Measurements from ENCODE around the gene DXO. TPM values are rescaled to one million over a fixed set of nuclear protein-coding genes. Genes with fewer than 3 reads are reported as not detected.

The DXO gene
- total RNA-seq, 1 experiment from 2014 or later: 23.7 TPM

DNA sequence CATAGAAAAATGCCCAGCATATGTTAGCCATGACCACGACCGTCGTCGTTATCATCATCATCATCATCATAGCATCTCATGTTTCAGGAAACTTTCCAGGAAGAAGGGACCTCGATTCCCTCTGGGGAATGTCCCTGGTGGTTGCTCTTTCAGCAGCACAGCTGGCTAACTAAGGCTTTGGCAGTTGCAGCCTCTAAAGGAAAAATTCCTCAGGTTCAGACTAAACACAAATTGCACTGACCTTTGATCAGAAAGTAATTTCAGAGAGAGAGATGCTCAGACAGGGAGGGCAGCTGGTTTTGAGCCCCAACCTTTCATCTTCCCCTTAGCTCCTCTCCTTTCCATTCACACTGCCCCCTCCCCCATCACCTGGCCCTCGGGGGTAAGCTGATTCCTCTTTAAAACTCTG is 31.7 kb downstream of the DXO start:
- intact Hi-C loops (cut with micrococcal nuclease; ENCODE audit: unreplicated experiment): loop anchor here (1.0 to 5.0 kb wide), 4 partner anchors 12 to 1452 kb away; partner anchors contain the start of genes KIFC1 and ZBTB12
- no peaks in the 10 kb centered on the region for H3K9me3 Mint-ChIP-seq (ENCODE audit: unreplicated experiment)
- peaks cover 26% of the 10 kb centered on the region for H3K4me1 Mint-ChIP-seq (ENCODE audit: low read depth, unreplicated experiment)
- H3K4me3 Mint-ChIP-seq (ENCODE audit: unreplicated experiment): peak overlapping the region; percentile 42
- no TSS peak for BruUV-seq (replicated peaks)
- TF ChIP-seq, protein P1, sequence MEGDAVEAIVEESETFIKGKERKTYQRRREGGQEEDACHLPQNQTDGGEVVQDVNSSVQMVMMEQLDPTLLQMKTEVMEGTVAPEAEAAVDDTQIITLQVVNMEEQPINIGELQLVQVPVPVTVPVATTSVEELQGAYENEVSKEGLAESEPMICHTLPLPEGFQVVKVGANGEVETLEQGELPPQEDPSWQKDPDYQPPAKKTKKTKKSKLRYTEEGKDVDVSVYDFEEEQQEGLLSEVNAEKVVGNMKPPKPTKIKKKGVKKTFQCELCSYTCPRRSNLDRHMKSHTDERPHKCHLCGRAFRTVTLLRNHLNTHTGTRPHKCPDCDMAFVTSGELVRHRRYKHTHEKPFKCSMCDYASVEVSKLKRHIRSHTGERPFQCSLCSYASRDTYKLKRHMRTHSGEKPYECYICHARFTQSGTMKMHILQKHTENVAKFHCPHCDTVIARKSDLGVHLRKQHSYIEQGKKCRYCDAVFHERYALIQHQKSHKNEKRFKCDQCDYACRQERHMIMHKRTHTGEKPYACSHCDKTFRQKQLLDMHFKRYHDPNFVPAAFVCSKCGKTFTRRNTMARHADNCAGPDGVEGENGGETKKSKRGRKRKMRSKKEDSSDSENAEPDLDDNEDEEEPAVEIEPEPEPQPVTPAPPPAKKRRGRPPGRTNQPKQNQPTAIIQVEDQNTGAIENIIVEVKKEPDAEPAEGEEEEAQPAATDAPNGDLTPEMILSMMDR (IDR thresholded peaks at IDR 0.05; ENCODE audit: insufficient read depth in 1 of 2, low read depth in 1 of 2, low read length in 1 of 2, severe bottlenecking in 1 of 2, unreplicated experiment in 1 of 2): peak; percentile 8
- ChIA-PET POLR2A (interaction anchor here (0.8 kb wide), 1 partner anchor 31 kb away, joined by 3 read pairs; the partner anchor contains the start of gene DXO), CTCF (interaction anchor here (0.5 to 1.4 kb wide), 4 partner anchors 11 to 110 kb away, joined by 3 to 13 read pairs (median 6); no protein-coding TSS in a partner anchor)
- Histone ChIP-seq H3K4me1 (peaks cover 28% of the 10 kb centered on the region), H3K9me3 (no peaks in the 10 kb centered on the region), H3K4me3 (ENCODE audit: low read depth, low read length) (no peak overlapping the region), H3K27me3 (replicated peaks; ENCODE audit: control insufficient read depth, insufficient read depth, low read length) (no peaks in the 10 kb centered on the region), H3K36me3 (ENCODE audit: control insufficient read depth, insufficient read depth, low read length) (no peaks in the 10 kb centered on the region)
- peak overlapping the region; percentile 89 for H3K27ac Mint-ChIP-seq (ENCODE audit: unreplicated experiment)
- H3K36me3 Mint-ChIP-seq (ENCODE audit: insufficient read depth, unreplicated experiment): peaks cover 1% of the 10 kb centered on the region
- DNase-seq: peak; percentile 66 to 73
- H3K27me3 Mint-ChIP-seq (ENCODE audit: insufficient read depth, unreplicated experiment): no peaks in the 10 kb centered on the region

DNA sequence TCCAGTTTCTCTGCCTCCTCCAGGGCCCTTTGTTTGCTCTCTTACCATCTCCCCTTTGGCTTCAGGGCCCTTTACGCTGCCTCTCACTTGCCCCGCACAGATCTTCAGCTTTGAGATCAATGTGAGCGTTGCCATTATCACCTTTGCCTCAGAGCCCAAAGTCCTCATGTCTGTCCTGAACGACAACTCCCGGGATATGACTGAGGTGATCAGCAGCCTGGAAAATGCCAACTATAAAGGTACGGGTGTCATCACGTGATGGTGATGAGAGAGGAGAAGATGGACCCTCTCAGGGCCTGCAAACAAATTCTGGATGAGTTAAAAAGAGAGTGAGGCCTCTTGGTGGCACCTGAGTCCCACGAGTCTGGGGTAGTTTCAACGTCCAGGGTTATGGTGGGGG is 36.1 kb downstream of the DXO start:
- no peak for DNase-seq
- ChIA-PET POLR2A (no interaction called here), CTCF (interaction anchor here (0.6 kb wide), 1 partner anchor 16 kb away, joined by 3 read pairs; no protein-coding TSS in a partner anchor)
- Histone ChIP-seq H3K4me3 (ENCODE audit: low read depth, low read length) (no peak overlapping the region), H3K27me3 (replicated peaks; ENCODE audit: control insufficient read depth, insufficient read depth, low read length) (no peaks in the 10 kb centered on the region), H3K4me1 (peaks cover 11% of the 10 kb centered on the region), H3K36me3 (ENCODE audit: control insufficient read depth, insufficient read depth, low read length) (no peaks in the 10 kb centered on the region), H3K9me3 (no peaks in the 10 kb centered on the region)
- no TSS peak for BruUV-seq (replicated peaks)
- Mint-ChIP-seq H3K36me3 (ENCODE audit: insufficient read depth, unreplicated experiment) (no peaks in the 10 kb centered on the region), H3K4me3 (ENCODE audit: unreplicated experiment) (no peak overlapping the region), H3K27ac (ENCODE audit: unreplicated experiment) (no peak overlapping the region), H3K27me3 (ENCODE audit: insufficient read depth, unreplicated experiment) (no peaks in the 10 kb centered on the region), H3K4me1 (ENCODE audit: low read depth, unreplicated experiment) (peaks cover 8% of the 10 kb centered on the region), H3K9me3 (ENCODE audit: unreplicated experiment) (no peaks in the 10 kb centered on the region)
- intact Hi-C loops (cut with micrococcal nuclease; ENCODE audit: unreplicated experiment): no loop called here
- TF ChIP-seq, protein P1 (IDR thresholded peaks at IDR 0.05; ENCODE audit: insufficient read depth in 1 of 2, low read depth in 1 of 2, low read length in 1 of 2, severe bottlenecking in 1 of 2, unreplicated experiment in 1 of 2): no peak

DNA sequence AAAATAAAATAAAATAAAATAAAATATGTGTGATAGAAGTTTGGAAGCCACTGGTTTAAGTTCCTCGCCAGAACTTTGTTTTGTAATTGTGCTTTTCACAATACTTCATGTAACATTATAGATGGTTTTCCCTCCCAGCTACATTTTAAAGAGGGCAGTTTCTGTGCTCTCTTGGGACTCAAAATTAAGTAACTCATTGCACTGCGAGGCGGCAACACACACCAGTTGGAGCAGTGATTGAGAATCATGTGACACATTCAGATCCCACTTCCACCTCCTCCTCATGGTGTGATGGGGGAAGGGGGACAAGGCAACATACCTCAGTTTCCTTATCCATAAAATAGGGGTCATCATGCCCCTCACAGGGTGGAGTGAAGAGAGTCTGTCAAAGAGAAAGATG is 36.9 kb downstream of the DXO start:
- Histone ChIP-seq H3K4me3 (ENCODE audit: low read depth, low read length) (no peak overlapping the region), H3K27me3 (replicated peaks; ENCODE audit: control insufficient read depth, insufficient read depth, low read length) (no peaks in the 10 kb centered on the region), H3K4me1 (peaks cover 5% of the 10 kb centered on the region), H3K9me3 (no peaks in the 10 kb centered on the region), H3K36me3 (ENCODE audit: control insufficient read depth, insufficient read depth, low read length) (no peaks in the 10 kb centered on the region)
- H3K36me3 Mint-ChIP-seq (ENCODE audit: insufficient read depth, unreplicated experiment): no peaks in the 10 kb centered on the region
- no peak overlapping the region for H3K27ac Mint-ChIP-seq (ENCODE audit: unreplicated experiment)
- H3K9me3 Mint-ChIP-seq (ENCODE audit: unreplicated experiment): no peaks in the 10 kb centered on the region
- H3K4me1 Mint-ChIP-seq (ENCODE audit: low read depth, unreplicated experiment): peaks cover under 1% of the 10 kb centered on the region
- CTCF ChIA-PET: no interaction called here
- H3K4me3 Mint-ChIP-seq (ENCODE audit: unreplicated experiment): no peak overlapping the region
- DNase-seq: no peak
- H3K27me3 Mint-ChIP-seq (ENCODE audit: insufficient read depth, unreplicated experiment): no peaks in the 10 kb centered on the region
- intact Hi-C loops (cut with micrococcal nuclease; ENCODE audit: unreplicated experiment): no loop called here
- TF ChIP-seq, protein P1 (IDR thresholded peaks at IDR 0.05; ENCODE audit: insufficient read depth in 1 of 2, low read depth in 1 of 2, low read length in 1 of 2, severe bottlenecking in 1 of 2, unreplicated experiment in 1 of 2): no peak
- POLR2A ChIA-PET: no interaction called here
- no TSS peak for BruUV-seq (replicated peaks)

All from Caco-2 (cell line).